NCI-H146 treated with DMSO at 0.1 percent for 48 hours (cell line): Measurements from ENCODE around the gene MRPS34.

Experiments used
- DNase-seq: peaks from one replicate; lab custom pipeline; 2025; ENCODE audit not compliant: unreplicated experiment; lab: John Stamatoyannopoulos, UW

MRPS34 gene

GRCh38 chr16:1771188-1771863, 1.6 kb downstream of the MRPS34 start, which contains the start of gene NME3:
TSS of gene NME3 (minus strand) at chr16:1771543. CDS start at chr16:1771534, 9 bp downstream.
- peak; percentile 34 for DNase-seq

GRCh38 chr16:1770328-1771187, 2.4 kb downstream of the MRPS34 start:
- DNase-seq = no peak

GRCh38 chr16:1769402-1770300, 3.3 kb downstream of the MRPS34 start:
- no peak for DNase-seq

- no peak for DNase-seq
Measured at GRCh38 chr16:1768767-1769401, 4.0 kb downstream of the MRPS34 start.

- no peak for DNase-seq
Measured at GRCh38 chr16:1768061-1768766, 4.7 kb downstream of the MRPS34 start.

- DNase-seq = no peak
Measured at GRCh38 chr16:1767116-1767994, 5.6 kb downstream of the MRPS34 start.

- no peak for DNase-seq
Measured at GRCh38 chr16:1766701-1767100, 6.2 kb downstream of the MRPS34 start.

- no peak for DNase-seq
Measured at GRCh38 chr16:1766231-1766630, 6.7 kb downstream of the MRPS34 start.

- no peak for DNase-seq
Measured at GRCh38 chr16:1765826-1766225, 7.1 kb downstream of the MRPS34 start.

GRCh38 chr16:1764971-1765370, 8.0 kb downstream of the MRPS34 start:
- no peak for DNase-seq

- no peak for DNase-seq
Measured at GRCh38 chr16:1763521-1764511, 9.1 kb downstream of the MRPS34 start.

GRCh38 chr16:1762879-1763520, 9.9 kb downstream of the MRPS34 start:
- DNase-seq = no peak

- no peak for DNase-seq
Measured at GRCh38 chr16:1762196-1762878, 10.6 kb downstream of the MRPS34 start.

GRCh38 chr16:1761751-1762150, 11.2 kb downstream of the MRPS34 start:
- no peak for DNase-seq

- no peak for DNase-seq
Measured at GRCh38 chr16:1760911-1761310, 12.0 kb downstream of the MRPS34 start.

- no peak for DNase-seq
Measured at GRCh38 chr16:1759511-1759910, 13.4 kb downstream of the MRPS34 start.

GRCh38 chr16:1758923-1759322, 14.0 kb downstream of the MRPS34 start:
- no peak for DNase-seq
